Ishikawa (cell line): ENCODE data around the gene MYRIP.

Experiments
- CEBPB ChIP-seq: IDR thresholded peaks from 2 replicates; pipeline ENCODE4 v1.6.1; 2012
- CREB1 ChIP-seq: IDR thresholded peaks from 2 replicates; pipeline ENCODE4 v1.6.1; 2012; ENCODE audit warnings: low read depth
- EGR1 ChIP-seq: IDR thresholded peaks from 2 replicates; pipeline ENCODE4 v1.6.1; 2012
- EP300 ChIP-seq: IDR thresholded peaks from 2 replicates; pipeline ENCODE4 v1.6.1; 2012; ENCODE audit warnings: borderline replicate concordance
- FOXM1 ChIP-seq: IDR thresholded peaks from 2 replicates; pipeline ENCODE4 v1.6.1; 2012; ENCODE audit warnings: low read depth, borderline replicate concordance
- MAX ChIP-seq: IDR thresholded peaks from 2 replicates; pipeline ENCODE4 v1.6.1; 2012
- NFIC ChIP-seq: IDR thresholded peaks from 2 replicates; pipeline ENCODE4 v1.6.1; 2012
- RAD21 ChIP-seq: IDR thresholded peaks from 2 replicates; pipeline ENCODE4 v1.6.1; 2012; ENCODE audit warnings: low read depth
- TAF1 ChIP-seq: IDR thresholded peaks from 2 replicates; pipeline ENCODE4 v1.6.1; 2012; ENCODE audit warnings: low read depth, mild to moderate bottlenecking
- TCF12 ChIP-seq: IDR thresholded peaks from 2 replicates; pipeline ENCODE4 v1.6.1; 2012; ENCODE audit warnings: low read depth
- TEAD4 ChIP-seq: IDR thresholded peaks from 2 replicates; pipeline ENCODE4 v1.6.1; 2012
- USF1 ChIP-seq: IDR thresholded peaks from 2 replicates; pipeline ENCODE4 v1.6.1; 2012
- YY1 ChIP-seq: IDR thresholded peaks from 2 replicates; pipeline ENCODE4 v1.6.1; 2012; ENCODE audit warnings: low read depth
- ZBTB7A ChIP-seq: IDR thresholded peaks from 2 replicates; pipeline ENCODE4 v1.6.1; 2012; ENCODE audit warnings: low read depth
- TF ChIP-seq, protein P1 (sequence below): IDR thresholded peaks from 2 replicates; pipeline ENCODE4 v1.6.1; 2012; ENCODE audit warnings: low read depth, mild to moderate bottlenecking

Gene MYRIP

GRCh38 chr3:39808467-39809180, 785 bp upstream of the MYRIP start:
- TF ChIP-seq, protein P1, sequence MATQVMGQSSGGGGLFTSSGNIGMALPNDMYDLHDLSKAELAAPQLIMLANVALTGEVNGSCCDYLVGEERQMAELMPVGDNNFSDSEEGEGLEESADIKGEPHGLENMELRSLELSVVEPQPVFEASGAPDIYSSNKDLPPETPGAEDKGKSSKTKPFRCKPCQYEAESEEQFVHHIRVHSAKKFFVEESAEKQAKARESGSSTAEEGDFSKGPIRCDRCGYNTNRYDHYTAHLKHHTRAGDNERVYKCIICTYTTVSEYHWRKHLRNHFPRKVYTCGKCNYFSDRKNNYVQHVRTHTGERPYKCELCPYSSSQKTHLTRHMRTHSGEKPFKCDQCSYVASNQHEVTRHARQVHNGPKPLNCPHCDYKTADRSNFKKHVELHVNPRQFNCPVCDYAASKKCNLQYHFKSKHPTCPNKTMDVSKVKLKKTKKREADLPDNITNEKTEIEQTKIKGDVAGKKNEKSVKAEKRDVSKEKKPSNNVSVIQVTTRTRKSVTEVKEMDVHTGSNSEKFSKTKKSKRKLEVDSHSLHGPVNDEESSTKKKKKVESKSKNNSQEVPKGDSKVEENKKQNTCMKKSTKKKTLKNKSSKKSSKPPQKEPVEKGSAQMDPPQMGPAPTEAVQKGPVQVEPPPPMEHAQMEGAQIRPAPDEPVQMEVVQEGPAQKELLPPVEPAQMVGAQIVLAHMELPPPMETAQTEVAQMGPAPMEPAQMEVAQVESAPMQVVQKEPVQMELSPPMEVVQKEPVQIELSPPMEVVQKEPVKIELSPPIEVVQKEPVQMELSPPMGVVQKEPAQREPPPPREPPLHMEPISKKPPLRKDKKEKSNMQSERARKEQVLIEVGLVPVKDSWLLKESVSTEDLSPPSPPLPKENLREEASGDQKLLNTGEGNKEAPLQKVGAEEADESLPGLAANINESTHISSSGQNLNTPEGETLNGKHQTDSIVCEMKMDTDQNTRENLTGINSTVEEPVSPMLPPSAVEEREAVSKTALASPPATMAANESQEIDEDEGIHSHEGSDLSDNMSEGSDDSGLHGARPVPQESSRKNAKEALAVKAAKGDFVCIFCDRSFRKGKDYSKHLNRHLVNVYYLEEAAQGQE: peak; percentile 50; the same call in 1 of the 2 replicates
- no peak for TF ChIP-seq TEAD4

DNA sequence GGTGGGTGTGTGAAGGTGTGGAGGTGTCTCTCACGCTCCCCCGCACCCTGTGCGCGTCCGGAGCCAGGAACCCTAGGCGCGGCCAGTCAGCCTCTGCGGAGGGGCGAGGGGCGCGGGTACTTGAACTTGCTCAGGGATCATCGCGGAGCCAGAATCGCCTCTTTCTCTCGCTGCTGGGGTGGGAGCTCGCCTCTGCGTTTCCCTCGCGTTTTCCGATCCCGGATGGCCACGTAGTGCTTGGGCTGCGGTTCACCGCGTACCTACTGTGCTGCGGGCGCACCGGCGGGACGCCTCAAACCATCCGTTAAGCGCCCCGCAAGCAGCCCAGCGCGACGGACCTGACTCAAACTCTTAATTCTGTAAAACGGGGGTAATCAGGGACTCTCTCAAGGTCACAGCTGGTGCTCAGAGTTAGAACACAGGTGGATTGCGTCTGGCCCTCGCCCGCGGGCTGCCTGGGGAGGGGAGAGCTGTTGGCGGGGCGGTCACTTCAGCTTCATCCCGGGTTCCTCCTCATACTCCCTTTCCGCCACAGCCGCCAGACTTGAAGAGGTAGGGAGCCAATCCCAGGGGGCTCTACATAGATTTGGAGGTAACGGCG, 686 bp downstream of the MYRIP start:
- TF ChIP-seq CREB1 (no peak), USF1 (no peak), ZBTB7A (no peak), YY1 (no peak), CEBPB (no peak), FOXM1 (no peak), TEAD4 (no peak), EP300 (no peak)
- TF ChIP-seq, protein P1: no peak

DNA sequence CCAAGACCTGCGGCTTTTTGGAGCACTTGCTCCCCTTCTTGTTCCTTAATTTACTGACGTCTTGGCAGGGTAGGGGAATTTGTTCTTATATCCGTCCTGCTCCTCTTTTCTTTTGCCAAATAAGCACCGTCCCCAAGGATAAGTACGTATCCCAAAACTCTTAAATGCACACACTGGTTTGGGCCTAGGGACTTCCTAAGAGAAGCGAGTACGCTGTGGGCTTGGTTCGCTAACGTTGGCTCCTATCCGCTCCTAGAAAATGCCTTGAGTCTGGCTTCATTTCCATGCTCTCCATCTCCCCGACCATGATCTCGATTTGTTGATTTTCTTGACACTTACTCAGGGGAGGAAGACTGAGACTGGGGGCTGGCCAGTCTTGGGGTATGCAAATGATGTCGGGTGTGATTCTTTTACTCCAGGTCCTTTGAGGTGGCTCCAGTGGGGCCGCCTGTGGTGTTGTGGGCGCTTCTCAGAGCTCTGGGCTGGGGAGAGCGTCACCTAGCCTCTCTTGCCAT, 1.3 kb downstream of the MYRIP start:
- TF ChIP-seq TCF12 (no peak), TAF1 (no peak), USF1 (no peak), MAX (no peak), CEBPB (no peak), ZBTB7A (no peak), EP300 (no peak), CREB1 (no peak), RAD21 (no peak), TEAD4 (no peak), NFIC (no peak), EGR1 (no peak), FOXM1 (no peak), YY1 (no peak)
- TF ChIP-seq, protein P1: no peak

- TF ChIP-seq CREB1 (no peak), TCF12 (no peak), NFIC (no peak)
Observed at GRCh38 chr3:39811561-39811960, 2.2 kb downstream of the MYRIP start.

DNA sequence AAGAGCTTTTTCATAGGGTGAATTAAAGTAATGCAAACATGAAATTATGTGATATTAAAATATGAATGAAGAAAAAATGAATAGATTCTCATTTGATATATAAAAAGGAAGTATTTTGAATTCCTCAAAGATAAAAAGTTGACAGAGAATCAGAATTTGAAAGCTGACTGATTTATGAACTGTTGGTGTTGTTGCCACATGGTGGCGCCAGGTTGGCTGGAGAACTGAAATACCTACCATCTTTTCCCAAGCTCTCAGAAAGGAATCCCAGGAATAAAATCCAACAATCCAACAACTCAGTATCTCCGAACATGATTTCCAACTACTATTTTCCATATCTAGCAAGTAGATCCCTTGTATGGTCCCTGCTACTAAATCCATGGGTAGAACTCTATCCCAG, 3.1 kb downstream of the MYRIP start:
- TF ChIP-seq ZBTB7A (no peak), NFIC (no peak), RAD21 (peak; percentile 17; the same call in 1 of the 2 replicates)
